HS-5 (cell line): ENCODE measurements around the gene RNFT2.
"Not testable (repeated sequence)": the region's sequence is repeated elsewhere in the genome, so short reads cannot be mapped to it uniquely, and the experiment has no call there.

Source experiments
- DNase-seq: peaks from one replicate; pipeline ENCODE4 v3.0.0-alpha.2; 2012; ENCODE audit warnings: low read depth

The RNFT2 gene

GRCh38 chr12:116797885-116798284 is 59.8 kb downstream of the RNFT2 start:
- no peak for DNase-seq

GRCh38 chr12:116798719-116799118 is 60.6 kb downstream of the RNFT2 start:
- no peak for DNase-seq

- no peak for DNase-seq
Measured at GRCh38 chr12:116799955-116800354, 61.8 kb downstream of the RNFT2 start.

- DNase-seq: no peak
Measured at GRCh38 chr12:116800918-116801317, 62.8 kb downstream of the RNFT2 start.

GRCh38 chr12:116802018-116802417 is 63.9 kb downstream of the RNFT2 start:
- no peak for DNase-seq

- DNase-seq: no peak
Measured at GRCh38 chr12:116803013-116803736, 65.1 kb downstream of the RNFT2 start.

- no peak for DNase-seq
Measured at GRCh38 chr12:116804051-116804450, 65.9 kb downstream of the RNFT2 start.

GRCh38 chr12:116806845-116807440 is 68.8 kb downstream of the RNFT2 start:
- DNase-seq: no peak

GRCh38 chr12:116807546-116807945 is 69.4 kb downstream of the RNFT2 start:
- DNase-seq: no peak

- DNase-seq: no peak
Measured at GRCh38 chr12:116808113-116809105, 70.3 kb downstream of the RNFT2 start.

GRCh38 chr12:116812238-116812637 is 74.1 kb downstream of the RNFT2 start:
- DNase-seq: no peak

GRCh38 chr12:116813271-116814041 is 75.3 kb downstream of the RNFT2 start:
- DNase-seq: no peak

GRCh38 chr12:116814766-116815165 is 76.7 kb downstream of the RNFT2 start:
- not testable (repeated sequence) for DNase-seq

GRCh38 chr12:116818341-116818856 is 80.3 kb downstream of the RNFT2 start:
- DNase-seq: peak; percentile 2

- peak; percentile 57 for DNase-seq
Measured at GRCh38 chr12:116818948-116819832, 81.1 kb downstream of the RNFT2 start.

GRCh38 chr12:116820064-116820656 is 82.0 kb downstream of the RNFT2 start:
- DNase-seq: no peak

- no peak for DNase-seq
Measured at GRCh38 chr12:116821291-116821690, 83.2 kb downstream of the RNFT2 start.

GRCh38 chr12:116827432-116827831 is 89.3 kb downstream of the RNFT2 start:
- DNase-seq: no peak

- DNase-seq: no peak
Measured at GRCh38 chr12:116832353-116832752, 94.2 kb downstream of the RNFT2 start.

- no peak for DNase-seq
Measured at GRCh38 chr12:116833474-116833873, 95.4 kb downstream of the RNFT2 start.
